SK-N-SH (cell line): ENCODE data around the gene AKT3. TPM values are rescaled to one million over a fixed set of nuclear protein-coding genes. Genes with fewer than 3 reads are reported as not detected.

Experiments
- CTCF ChIA-PET: fragments of 300-600, 350-600 bp; formaldehyde crosslinking; extraction: SDS; loops from one replicate; lab custom pipeline; 2021; lab: Yijun Ruan, JAX
- POLR2A ChIA-PET: fragments of 350-600 bp; sonication (Branson Sonifier 250); formaldehyde crosslinking; extraction: SDS; loops from one replicate; lab custom pipeline; 2020; ENCODE audit warnings: antibody characterized with exemption, inconsistent platforms; lab: Yijun Ruan, JAX
- DNase-seq: peaks from one replicate; pipeline ENCODE4 v3.0.0; 2012
- H2AFZ ChIP-seq: fragments of 200-600 bp; sonication (generic); 2 replicates; pipeline ENCODE4 v1.8.1; 2016; ENCODE audit warnings: antibody characterized with exemption, mild to moderate bottlenecking, low read depth
- H3F3A ChIP-seq: fragments of 200-600 bp; sonication (generic); replicated peaks from 2 replicates; pipeline ENCODE3; 2016; ENCODE audit warnings: antibody characterized with exemption, mild to moderate bottlenecking; ENCODE audit not compliant: insufficient read depth
- H3K27ac ChIP-seq, 2 experiments: fragments of 200-500 bp in 1 of 2; fragments of 200-600 bp in 1 of 2; sonication (Bioruptor generic) in 1 of 2; sonication (generic), shearing (Covaris generic) in 1 of 2; 2 replicates each; pipeline versions ENCODE4 v1.5.1 to v1.6.1; 2014 to 2016; ENCODE audit warnings: low read depth in 2 of 2, inconsistent platforms in 1 of 2, low read length in 1 of 2, mild to moderate bottlenecking in 1 of 2, mixed read lengths in 1 of 2
- H3K27me3 ChIP-seq: fragments of 200-600 bp; sonication (generic), shearing (Covaris generic); 2 replicates; pipeline ENCODE4 v1.6.1; 2016; ENCODE audit warnings: mixed run types; ENCODE audit not compliant: insufficient read depth
- H3K36me3 ChIP-seq, 2 experiments: fragments of 200-500 bp in 1 of 2; fragments of 200-600 bp in 1 of 2; sonication (Bioruptor generic) in 1 of 2; sonication (generic) in 1 of 2; replicated peaks in 1 of 2; 2 replicates each; pipeline versions ENCODE3 to v1.5.1; 2014 to 2016; ENCODE audit warnings: low read length in 1 of 2, mild to moderate bottlenecking in 1 of 2; ENCODE audit not compliant: insufficient read depth in 2 of 2, control insufficient read depth in 1 of 2
- H3K4me1 ChIP-seq, 2 experiments: fragments of 200-500 bp in 1 of 2; fragments of 200-600 bp in 1 of 2; sonication (Bioruptor generic) in 1 of 2; sonication (generic), shearing (Covaris generic) in 1 of 2; 2 replicates each; pipeline versions ENCODE4 v1.5.1 to v1.6.1; 2014 to 2016; ENCODE audit warnings: low read depth in 1 of 2, low read length in 1 of 2, mixed run types in 1 of 2; ENCODE audit not compliant: insufficient read depth in 2 of 2, control insufficient read depth in 1 of 2
- H3K4me2 ChIP-seq: fragments of 200-600 bp; sonication (generic), shearing (Covaris generic); 2 replicates; pipeline ENCODE4 v1.6.1; 2017; ENCODE audit warnings: mixed run types
- H3K4me3 ChIP-seq, 2 experiments: fragments of 200-500 bp in 1 of 2; fragments of 200-600 bp in 1 of 2; sonication (Bioruptor generic) in 1 of 2; sonication (generic), shearing (Covaris generic) in 1 of 2; 2 replicates each; pipeline versions ENCODE4 v1.5.1 to v1.8.1; 2014 to 2016; ENCODE audit warnings: low read depth in 2 of 2, inconsistent platforms in 1 of 2, low read length in 1 of 2, mild to moderate bottlenecking in 1 of 2, mixed read lengths in 1 of 2, moderate library complexity in 1 of 2
- H3K79me2 ChIP-seq: fragments of 200-600 bp; sonication (generic); 2 replicates; pipeline ENCODE4 v1.8.1; 2017; ENCODE audit warnings: mild to moderate bottlenecking; ENCODE audit not compliant: insufficient read depth
- H3K9ac ChIP-seq: fragments of 200-600 bp; sonication (generic); 2 replicates; pipeline ENCODE4 v1.6.1; 2017; ENCODE audit warnings: mixed run types
- H3K9me2 ChIP-seq: fragments of 200-600 bp; sonication (generic); 2 replicates; pipeline ENCODE4 v1.6.1; 2017; ENCODE audit warnings: mixed run types
- H3K9me3 ChIP-seq: fragments of 200-600 bp; sonication (generic); 2 replicates; pipeline ENCODE4 v1.6.1; 2017; ENCODE audit warnings: mixed run types, mild to moderate bottlenecking, moderate library complexity
- H4K20me1 ChIP-seq: fragments of 200-600 bp; sonication (generic); 2 replicates; pipeline ENCODE4 v1.6.1; 2017; ENCODE audit warnings: mild to moderate bottlenecking, mixed run types; ENCODE audit not compliant: insufficient read depth
- CHD2 ChIP-seq: fragments of 150-350 bp; IDR thresholded peaks from 2 replicates; pipeline ENCODE4 v1.6.1; 2018; ENCODE audit warnings: low read length; ENCODE audit not compliant: partially characterized antibody
- ELF1 ChIP-seq: IDR thresholded peaks from 2 replicates; pipeline ENCODE4 v1.4.0; 2012
- EZH2phosphoT487 ChIP-seq: fragments of 200-600 bp; sonication (generic); IDR thresholded peaks from 2 replicates; pipeline ENCODE4 v1.6.1; 2017; ENCODE audit warnings: low read depth, mixed run types, mild to moderate bottlenecking, antibody characterized with exemption, moderate library complexity, borderline replicate concordance
- FOSL2 ChIP-seq: IDR thresholded peaks from 2 replicates; pipeline ENCODE4 v1.4.0; 2012; ENCODE audit warnings: low read depth, mild to moderate bottlenecking, moderate library complexity, borderline replicate concordance
- GATA2 ChIP-seq: sonication (generic); formaldehyde crosslinking; IDR thresholded peaks from 2 replicates; pipeline ENCODE4 v1.5.0; 2020; ENCODE audit warnings: mild to moderate bottlenecking, missing genetic modification reagents
- JUND ChIP-seq: IDR thresholded peaks from 2 replicates; pipeline ENCODE4 v1.4.0; 2012
- MEF2A ChIP-seq: IDR thresholded peaks from 2 replicates; pipeline ENCODE4 v1.4.0; 2012; ENCODE audit warnings: low read depth, borderline replicate concordance
- MXI1 ChIP-seq: IDR thresholded peaks from 2 replicates; pipeline ENCODE4 v1.6.1; 2012; ENCODE audit warnings: mild to moderate bottlenecking, low read depth, low read length, improper control_type of control experiment
- PBX3 ChIP-seq: IDR thresholded peaks from 2 replicates; pipeline ENCODE4; 2012
- RAD21 ChIP-seq: IDR thresholded peaks from 2 replicates; pipeline ENCODE4 v1.6.1; 2012; ENCODE audit warnings: mild to moderate bottlenecking, low read length
- RCOR1 ChIP-seq: fragments of 150-350 bp; IDR thresholded peaks from 2 replicates; pipeline ENCODE4 v1.6.1; 2017; ENCODE audit warnings: antibody characterized with exemption, low read length
- TAF1 ChIP-seq: IDR thresholded peaks from 2 replicates; pipeline ENCODE4 v1.6.1; 2012; ENCODE audit warnings: low read depth, mild to moderate bottlenecking, low read length, moderate library complexity, borderline replicate concordance
- TEAD4 ChIP-seq: IDR thresholded peaks from 2 replicates; pipeline ENCODE4 v1.4.0; 2012; ENCODE audit warnings: mild to moderate bottlenecking, borderline replicate concordance; ENCODE audit not compliant: insufficient read depth
- WGBS: methylation state at CpG from one replicate; pipeline ENCODE4 v1.1.6; 2017; ENCODE audit warnings: low lambda C conversion rate; 5-methylcytosine and 5-hydroxymethylcytosine counted together
- polyA plus RNA-seq, 3 experiments: library from polyadenylated mRNA; depleted of rRNA; stranded (reverse); fragments of >200 nt; gene quantifications; 2 replicates each; pipeline ENCODE4 v1.2.3, GENCODE V29; 2012
- TF ChIP-seq, protein P1 (sequence below): IDR thresholded peaks from 2 replicates; pipeline ENCODE4 v1.4.0; 2012; ENCODE audit warnings: low read depth
- TF ChIP-seq, protein P2 (sequence below): IDR thresholded peaks from 2 replicates; pipeline ENCODE4 v1.6.1; 2012; ENCODE audit warnings: mild to moderate bottlenecking, low read depth, low read length, moderate library complexity
- TF ChIP-seq, protein P3 (sequence below): fragments of 200-600 bp; sonication (generic); IDR thresholded peaks from 2 replicates; pipeline ENCODE4 v1.6.1; 2017; ENCODE audit warnings: antibody characterized with exemption, mild to moderate bottlenecking, moderate library complexity

AKT3 gene
- polyA plus RNA-seq, 1 of the 3 experiments (the other 2 are of a cell fraction): 12.7 TPM

DNA sequence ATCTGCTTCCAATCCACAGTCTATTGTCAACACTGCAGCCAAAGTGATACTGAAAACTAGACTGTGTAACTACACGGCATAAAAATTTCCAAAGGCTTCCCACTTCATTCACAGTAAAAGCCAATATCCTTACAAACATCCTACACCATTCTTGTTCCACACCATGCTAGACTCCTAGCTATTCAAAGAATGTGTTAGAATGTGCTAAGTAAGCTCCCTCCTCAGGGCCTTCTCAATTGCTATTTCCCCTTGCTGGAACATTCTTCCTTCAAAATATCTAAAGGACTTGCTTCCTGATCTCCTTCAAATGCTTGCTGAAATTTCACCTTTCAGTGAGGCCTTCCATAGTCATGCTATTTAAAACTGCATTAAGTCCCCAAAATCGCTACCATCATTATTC is 228.1 kb downstream of the AKT3 start:
- ChIA-PET POLR2A (no interaction called here), CTCF (no interaction called here)
- Histone ChIP-seq H3K4me2 (no peak overlapping the region), H3K9ac (no peak overlapping the region), H3F3A (peaks cover 9% of the 10 kb centered on the region), H3K27ac (no peak overlapping the region), H3K9me3 (no peaks in the 10 kb centered on the region), H3K36me3 (peaks cover 31 to 48% of the 10 kb centered on the region in 2 experiments), H4K20me1 (no peaks in the 10 kb centered on the region), H3K9me2 (no peaks in the 10 kb centered on the region), H3K4me3 (no peak overlapping the region), H3K4me1 (no peaks in the 10 kb centered on the region), H3K79me2 (peaks cover 8% of the 10 kb centered on the region; the same call in 1 of the 2 replicates), H2AFZ (no peak overlapping the region), H3K27me3 (no peaks in the 10 kb centered on the region)
- 90% methylated on average over 2 of the region's 2 CpGs for WGBS
- no peak for DNase-seq
- TF ChIP-seq, protein P1, sequence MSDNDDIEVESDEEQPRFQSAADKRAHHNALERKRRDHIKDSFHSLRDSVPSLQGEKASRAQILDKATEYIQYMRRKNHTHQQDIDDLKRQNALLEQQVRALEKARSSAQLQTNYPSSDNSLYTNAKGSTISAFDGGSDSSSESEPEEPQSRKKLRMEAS: no peak
- TF ChIP-seq RAD21 (no peak), PBX3 (no peak), MXI1 (no peak), RCOR1 (no peak), TEAD4 (no peak), ELF1 (no peak), TAF1 (no peak), EZH2phosphoT487 (no peak)
- TF ChIP-seq, protein P2, sequence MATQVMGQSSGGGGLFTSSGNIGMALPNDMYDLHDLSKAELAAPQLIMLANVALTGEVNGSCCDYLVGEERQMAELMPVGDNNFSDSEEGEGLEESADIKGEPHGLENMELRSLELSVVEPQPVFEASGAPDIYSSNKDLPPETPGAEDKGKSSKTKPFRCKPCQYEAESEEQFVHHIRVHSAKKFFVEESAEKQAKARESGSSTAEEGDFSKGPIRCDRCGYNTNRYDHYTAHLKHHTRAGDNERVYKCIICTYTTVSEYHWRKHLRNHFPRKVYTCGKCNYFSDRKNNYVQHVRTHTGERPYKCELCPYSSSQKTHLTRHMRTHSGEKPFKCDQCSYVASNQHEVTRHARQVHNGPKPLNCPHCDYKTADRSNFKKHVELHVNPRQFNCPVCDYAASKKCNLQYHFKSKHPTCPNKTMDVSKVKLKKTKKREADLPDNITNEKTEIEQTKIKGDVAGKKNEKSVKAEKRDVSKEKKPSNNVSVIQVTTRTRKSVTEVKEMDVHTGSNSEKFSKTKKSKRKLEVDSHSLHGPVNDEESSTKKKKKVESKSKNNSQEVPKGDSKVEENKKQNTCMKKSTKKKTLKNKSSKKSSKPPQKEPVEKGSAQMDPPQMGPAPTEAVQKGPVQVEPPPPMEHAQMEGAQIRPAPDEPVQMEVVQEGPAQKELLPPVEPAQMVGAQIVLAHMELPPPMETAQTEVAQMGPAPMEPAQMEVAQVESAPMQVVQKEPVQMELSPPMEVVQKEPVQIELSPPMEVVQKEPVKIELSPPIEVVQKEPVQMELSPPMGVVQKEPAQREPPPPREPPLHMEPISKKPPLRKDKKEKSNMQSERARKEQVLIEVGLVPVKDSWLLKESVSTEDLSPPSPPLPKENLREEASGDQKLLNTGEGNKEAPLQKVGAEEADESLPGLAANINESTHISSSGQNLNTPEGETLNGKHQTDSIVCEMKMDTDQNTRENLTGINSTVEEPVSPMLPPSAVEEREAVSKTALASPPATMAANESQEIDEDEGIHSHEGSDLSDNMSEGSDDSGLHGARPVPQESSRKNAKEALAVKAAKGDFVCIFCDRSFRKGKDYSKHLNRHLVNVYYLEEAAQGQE: no peak
- TF ChIP-seq, protein P3, sequence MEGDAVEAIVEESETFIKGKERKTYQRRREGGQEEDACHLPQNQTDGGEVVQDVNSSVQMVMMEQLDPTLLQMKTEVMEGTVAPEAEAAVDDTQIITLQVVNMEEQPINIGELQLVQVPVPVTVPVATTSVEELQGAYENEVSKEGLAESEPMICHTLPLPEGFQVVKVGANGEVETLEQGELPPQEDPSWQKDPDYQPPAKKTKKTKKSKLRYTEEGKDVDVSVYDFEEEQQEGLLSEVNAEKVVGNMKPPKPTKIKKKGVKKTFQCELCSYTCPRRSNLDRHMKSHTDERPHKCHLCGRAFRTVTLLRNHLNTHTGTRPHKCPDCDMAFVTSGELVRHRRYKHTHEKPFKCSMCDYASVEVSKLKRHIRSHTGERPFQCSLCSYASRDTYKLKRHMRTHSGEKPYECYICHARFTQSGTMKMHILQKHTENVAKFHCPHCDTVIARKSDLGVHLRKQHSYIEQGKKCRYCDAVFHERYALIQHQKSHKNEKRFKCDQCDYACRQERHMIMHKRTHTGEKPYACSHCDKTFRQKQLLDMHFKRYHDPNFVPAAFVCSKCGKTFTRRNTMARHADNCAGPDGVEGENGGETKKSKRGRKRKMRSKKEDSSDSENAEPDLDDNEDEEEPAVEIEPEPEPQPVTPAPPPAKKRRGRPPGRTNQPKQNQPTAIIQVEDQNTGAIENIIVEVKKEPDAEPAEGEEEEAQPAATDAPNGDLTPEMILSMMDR: no peak

DNA sequence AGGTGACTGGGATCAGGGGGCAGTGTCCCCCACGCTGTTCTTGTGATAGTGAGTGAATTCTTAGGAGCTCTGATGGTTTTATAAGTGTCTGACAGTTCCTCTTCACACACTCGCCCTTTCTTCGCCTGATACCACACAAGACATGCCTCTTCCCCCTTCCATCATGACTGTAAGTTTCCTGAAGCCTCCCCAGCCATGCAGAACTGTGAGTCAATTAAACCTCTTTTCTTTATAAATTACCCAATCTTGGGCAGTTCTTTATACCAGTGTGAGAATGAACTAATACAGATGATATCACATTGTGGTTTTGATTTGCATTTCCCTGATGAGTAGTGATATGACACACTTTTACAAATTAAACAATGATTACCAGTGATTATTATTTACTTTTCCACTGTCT is 229.9 kb downstream of the AKT3 start:
- Histone ChIP-seq H3K27ac (no peak overlapping the region), H2AFZ (no peak overlapping the region), H4K20me1 (no peaks in the 10 kb centered on the region), H3K27me3 (no peaks in the 10 kb centered on the region), H3K4me1 (no peaks in the 10 kb centered on the region), H3K9me3 (no peaks in the 10 kb centered on the region), H3K4me3 (no peak overlapping the region), H3K4me2 (no peak overlapping the region), H3F3A (peaks cover 9% of the 10 kb centered on the region), H3K9me2 (no peaks in the 10 kb centered on the region), H3K36me3 (peaks cover 22 to 32% of the 10 kb centered on the region in 2 experiments), H3K9ac (no peak overlapping the region), H3K79me2 (peaks cover 8% of the 10 kb centered on the region; the same call in 1 of the 2 replicates)
- ChIA-PET POLR2A (no interaction called here), CTCF (no interaction called here)
- no peak for DNase-seq
- WGBS: 100% methylated on average over 3 of the region's 3 CpGs
- TF ChIP-seq PBX3: no peak
- no peak for TF ChIP-seq CHD2
- TF ChIP-seq RCOR1: no peak
- TF ChIP-seq ELF1: no peak
- TF ChIP-seq JUND: no peak
- no peak for TF ChIP-seq GATA2
- TF ChIP-seq MEF2A: no peak
- no peak for TF ChIP-seq FOSL2
- no peak for TF ChIP-seq TAF1
- TF ChIP-seq, protein P2: no peak
